Sciatic nerve (tissue), 2 donors: ENCODE measurements around the gene TMEM51. TPM values are rescaled to one million over a fixed set of nuclear protein-coding genes. Genes with fewer than 3 reads are reported as not detected.

ENCODE experiments used
- ATAC-seq: fragments of 200-7000 bp; cut with Tn5 transposase; one replicate; pipeline ENCODE4 v1.9.1; 2020; ENCODE audit warnings: mild to moderate bottlenecking, moderate library complexity
- DNase-seq: peaks from one replicate; pipeline ENCODE4 v3.0.0-alpha.2; 2020; ENCODE audit warnings: low spot score
- intact Hi-C: fragments of 100-400 bp; cut with DNase I; formaldehyde crosslinking; loops from one replicate; pipeline ENCODE4 v1.14.2; 2022
- total RNA-seq: library from RNA; stranded (reverse); fragmentation: NEBNext Ultra II Directional; extraction: Animal tissue kit (Norgen Biotek cat#: 25700); gene quantifications from one replicate; pipeline ENCODE4 v1.2.1, GENCODE V29; 2021
- donor health status: DM: no; HTN: no; CAD: no.
- donor health status: DM: no; HTN: no; CAD: no.

TMEM51 gene
- total RNA-seq, 1 donor from 2014 or later = 17.3 TPM

- intact Hi-C loops = no loop called here
- no peak for ATAC-seq
- no peak for DNase-seq
Observed at GRCh38 chr1:15206418-15207030, 53.0 kb downstream of the TMEM51 start.

DNA sequence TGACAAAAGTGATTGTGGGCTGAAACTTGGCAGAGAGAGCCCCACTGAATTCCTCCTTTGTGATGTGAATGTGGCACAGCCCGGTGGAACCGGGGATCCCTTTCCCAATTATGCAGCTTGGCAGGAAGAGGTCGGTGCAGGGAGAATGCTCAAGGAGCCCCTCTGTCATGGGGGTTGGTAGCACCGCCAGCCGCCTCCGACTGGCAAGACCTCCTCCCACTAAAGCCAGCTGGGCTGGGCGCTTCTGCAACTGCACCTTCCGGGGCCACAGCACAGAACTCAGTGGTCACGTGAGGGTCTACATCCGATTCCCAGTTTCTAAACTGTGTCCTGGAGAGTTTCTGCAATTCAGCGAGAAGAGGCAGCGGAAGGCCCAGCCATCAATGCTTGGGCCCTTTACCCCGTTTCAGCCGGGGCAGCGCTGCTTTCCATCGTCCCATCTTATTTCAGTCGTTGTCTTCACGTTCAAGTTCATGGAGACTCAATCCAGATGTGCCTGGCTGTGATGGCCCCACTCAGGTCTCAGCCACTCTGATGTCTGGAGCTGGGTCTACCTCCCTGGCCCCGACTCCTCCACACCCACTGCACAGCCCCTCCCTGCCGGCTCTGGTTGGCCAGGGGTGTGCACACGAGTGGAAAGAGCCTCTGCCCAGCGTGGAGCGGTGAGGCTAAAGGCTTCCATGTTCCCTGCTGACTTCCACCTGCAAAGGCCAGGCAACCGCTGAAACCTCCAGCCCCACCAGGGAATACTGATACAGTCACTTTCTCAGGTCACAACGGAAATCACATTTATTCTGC, 53.7 kb downstream of the TMEM51 start:
- ATAC-seq = no peak
- intact Hi-C loops = no loop called here
- no peak for DNase-seq

DNA sequence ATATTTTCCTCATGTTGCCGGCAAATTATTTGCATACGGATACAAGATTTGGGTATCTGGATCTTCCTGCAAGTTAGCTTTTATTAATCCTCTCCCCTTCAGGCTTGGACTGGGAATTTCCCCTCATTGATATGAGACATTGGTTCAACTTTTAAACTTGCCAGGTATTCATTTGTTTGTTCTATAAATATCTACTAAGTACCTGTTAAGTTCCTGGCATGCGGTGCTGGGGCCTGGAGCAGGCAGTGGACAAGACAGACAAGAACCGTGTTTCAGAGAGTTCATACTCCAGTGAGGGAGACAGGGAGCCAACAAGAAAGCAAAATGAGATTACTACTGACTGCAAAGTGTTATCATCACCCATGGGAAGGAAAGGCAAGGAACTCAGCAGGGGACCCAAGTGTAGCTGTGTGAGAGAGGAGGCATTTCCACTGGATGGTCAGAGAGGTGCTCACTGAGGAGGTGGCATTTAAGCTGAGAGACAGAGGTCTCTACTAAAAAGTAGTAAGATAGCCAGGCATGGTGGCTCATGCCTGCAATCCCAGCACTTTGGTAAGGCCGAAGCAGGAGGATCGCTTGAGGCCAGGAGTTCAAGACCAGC, 54.4 kb downstream of the TMEM51 start:
- ATAC-seq (no peak), DNase-seq (peak; percentile 44)
- intact Hi-C loops = no loop called here

GRCh38 chr1:15210651-15211375, 57.3 kb downstream of the TMEM51 start:
- intact Hi-C loops = no loop called here
- ATAC-seq = no peak
- DNase-seq = no peak

DNA sequence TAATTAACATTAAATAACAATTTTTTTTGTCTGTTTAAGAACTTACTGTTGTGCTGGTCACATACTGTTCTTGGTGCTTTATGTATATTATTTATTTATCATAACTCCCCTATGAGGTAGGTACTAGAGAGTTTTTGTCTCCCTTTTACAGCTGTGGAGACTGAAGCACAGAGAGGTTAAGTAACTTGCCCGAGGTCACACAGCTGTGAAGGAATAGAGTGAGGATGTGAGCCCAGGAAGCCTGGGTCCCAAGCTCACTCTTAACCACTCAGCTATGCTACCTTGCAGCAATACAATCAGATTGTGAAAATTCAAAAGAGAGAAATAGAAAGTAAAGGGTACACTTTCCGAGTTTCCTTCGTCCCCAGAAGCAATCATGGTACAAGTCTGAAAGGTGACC, 57.9 kb downstream of the TMEM51 start:
- no peak for DNase-seq
- intact Hi-C loops = no loop called here
- no peak for ATAC-seq

DNA sequence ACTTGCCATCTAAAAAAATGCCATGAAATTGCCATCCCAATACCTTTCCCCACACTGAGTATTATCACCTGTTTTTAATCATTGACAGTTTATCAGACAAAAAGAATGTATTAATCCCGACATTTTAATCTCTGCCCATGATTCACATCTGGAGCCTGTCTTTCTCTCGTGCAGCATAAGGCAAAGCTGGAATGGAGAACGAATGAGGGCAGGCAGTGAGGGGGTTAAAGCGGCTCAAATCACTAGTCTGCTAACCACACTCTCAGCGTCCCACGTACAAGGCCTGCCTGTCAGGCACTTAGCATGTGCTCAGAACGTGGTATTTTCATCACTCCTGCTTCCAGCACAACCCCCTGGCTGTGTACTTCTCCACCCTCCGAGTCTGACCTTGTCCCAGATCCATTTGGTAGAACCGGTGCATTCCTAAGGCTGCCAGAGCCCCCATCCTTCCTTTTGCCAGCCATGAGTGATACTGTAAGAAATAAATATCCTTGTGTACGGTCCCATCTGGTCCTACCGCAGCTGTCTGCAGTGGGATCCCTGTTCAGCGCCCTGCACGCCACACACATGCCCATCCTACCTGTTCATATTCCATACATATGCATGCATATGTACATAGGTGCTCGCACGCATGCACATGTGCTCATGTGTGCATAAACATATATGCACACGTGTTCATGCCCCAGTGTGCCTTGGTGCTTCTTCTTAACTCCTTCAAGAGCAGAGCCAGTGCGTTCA, 58.8 kb downstream of the TMEM51 start:
- intact Hi-C loops = no loop called here
- no peak for ATAC-seq
- DNase-seq = peak; percentile 49

DNA sequence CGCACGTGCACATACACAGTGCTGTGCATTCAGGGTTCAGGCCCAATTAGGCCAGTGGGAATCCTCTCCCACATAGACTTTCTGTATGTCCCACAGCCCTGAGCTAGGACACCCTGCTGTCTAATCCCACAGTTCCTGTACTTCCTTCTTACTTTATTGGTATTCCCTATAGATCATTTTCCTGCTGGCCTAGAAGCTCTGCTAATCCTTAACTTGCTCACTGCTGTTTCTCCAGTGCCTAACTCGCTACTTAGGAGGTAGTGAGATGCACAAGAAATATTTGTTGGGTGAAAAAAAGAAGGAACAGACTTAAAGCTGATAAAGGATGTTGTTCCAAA, 59.4 kb downstream of the TMEM51 start:
- ATAC-seq (no peak), DNase-seq (no peak)
- intact Hi-C loops = no loop called here

GRCh38 chr1:15213341-15213821, 59.8 kb downstream of the TMEM51 start:
- ATAC-seq = no peak
- no peak for DNase-seq
- intact Hi-C loops = no loop called here

DNA sequence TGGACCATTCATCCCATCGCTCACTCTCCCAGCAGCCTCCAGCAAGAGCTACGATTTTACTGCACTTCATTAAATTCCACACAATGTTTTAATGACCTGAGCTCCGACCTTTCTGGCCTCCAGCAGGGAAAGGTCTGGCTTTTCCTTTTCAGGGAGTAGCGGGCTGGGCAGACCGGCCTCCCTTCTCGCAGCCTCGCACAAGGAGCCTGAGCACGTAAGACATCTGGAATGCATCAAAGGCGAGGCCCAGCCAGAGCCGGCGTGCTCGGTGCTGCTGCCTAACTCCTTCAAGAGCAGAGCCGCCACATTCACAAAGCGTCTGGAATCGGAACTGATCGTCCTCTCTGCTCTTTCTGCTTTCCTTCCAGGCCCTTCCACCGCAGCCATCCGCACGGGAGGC, 61.0 kb downstream of the TMEM51 start:
- DNase-seq (peak; percentile 82), ATAC-seq (peak; percentile 97)

GRCh38 chr1:15215116-15215515, 61.6 kb downstream of the TMEM51 start:
- intact Hi-C loops = no loop called here
- DNase-seq (peak; percentile 60), ATAC-seq (peak; percentile 14)

More for the DNA sequence above, 61.0 kb downstream of the TMEM51 start:
- intact Hi-C loops = no loop called here

- ATAC-seq (no peak), DNase-seq (no peak)
- intact Hi-C loops = no loop called here
Observed at GRCh38 chr1:15217654-15218053, 64.1 kb downstream of the TMEM51 start.

- DNase-seq = peak; percentile 43
- intact Hi-C loops = no loop called here
Observed at GRCh38 chr1:15218287-15219279, 65.0 kb downstream of the TMEM51 start.

DNA sequence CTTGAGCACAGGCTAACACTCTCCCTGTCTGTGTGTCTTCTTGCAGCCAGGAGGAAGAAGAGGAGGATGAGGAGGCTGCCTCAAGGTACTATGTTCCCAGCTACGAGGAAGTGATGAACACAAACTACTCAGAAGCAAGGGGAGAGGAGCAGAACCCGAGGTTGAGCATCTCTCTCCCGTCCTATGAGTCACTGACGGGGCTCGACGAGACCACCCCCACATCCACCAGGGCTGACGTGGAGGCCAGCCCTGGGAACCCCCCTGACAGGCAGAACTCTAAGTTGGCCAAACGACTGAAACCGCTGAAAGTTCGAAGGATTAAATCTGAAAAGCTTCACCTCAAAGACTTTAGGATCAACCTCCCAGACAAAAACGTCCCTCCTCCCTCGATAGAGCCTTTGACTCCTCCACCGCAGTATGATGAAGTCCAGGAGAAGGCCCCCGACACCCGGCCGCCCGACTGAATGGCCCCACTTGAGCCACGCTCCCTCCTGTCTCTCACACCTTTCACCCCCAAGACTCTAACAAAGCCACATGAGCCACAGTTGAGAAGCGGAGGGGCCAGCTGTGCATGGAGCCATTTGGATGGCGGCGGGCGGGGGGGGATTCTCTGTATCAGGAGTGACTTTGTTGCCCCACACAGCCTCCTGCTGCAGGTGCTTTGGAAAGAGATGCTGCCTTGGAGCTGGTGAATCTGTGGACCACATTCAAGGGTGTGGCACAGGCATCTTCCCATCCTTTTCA, 65.9 kb downstream of the TMEM51 start:
- intact Hi-C loops = no loop called here
- ATAC-seq (no peak), DNase-seq (peak; percentile 46)

More at GRCh38 chr1:15218287-15219279, 65.0 kb downstream of the TMEM51 start:
- no peak for ATAC-seq

DNA sequence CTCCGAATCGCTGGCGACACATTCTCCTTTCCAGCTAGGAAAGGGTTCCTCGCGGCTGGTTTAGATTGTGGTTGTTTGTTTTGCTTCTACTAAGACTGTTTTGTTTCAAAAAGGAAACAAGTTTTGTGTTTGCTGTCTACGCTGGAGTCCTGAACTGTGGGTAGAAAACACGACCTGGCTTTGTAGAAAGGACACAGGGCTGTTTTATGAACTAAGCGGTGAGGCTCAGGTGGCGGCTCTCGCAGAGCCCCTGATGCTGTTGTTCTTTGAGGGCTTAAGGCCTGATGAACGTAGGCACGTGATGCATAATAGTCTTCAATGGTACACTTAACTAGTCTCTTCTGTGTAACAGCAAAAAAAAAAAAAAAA, 66.5 kb downstream of the TMEM51 start:
- DNase-seq = peak; percentile 6
- intact Hi-C loops = no loop called here
- ATAC-seq = no peak

DNA sequence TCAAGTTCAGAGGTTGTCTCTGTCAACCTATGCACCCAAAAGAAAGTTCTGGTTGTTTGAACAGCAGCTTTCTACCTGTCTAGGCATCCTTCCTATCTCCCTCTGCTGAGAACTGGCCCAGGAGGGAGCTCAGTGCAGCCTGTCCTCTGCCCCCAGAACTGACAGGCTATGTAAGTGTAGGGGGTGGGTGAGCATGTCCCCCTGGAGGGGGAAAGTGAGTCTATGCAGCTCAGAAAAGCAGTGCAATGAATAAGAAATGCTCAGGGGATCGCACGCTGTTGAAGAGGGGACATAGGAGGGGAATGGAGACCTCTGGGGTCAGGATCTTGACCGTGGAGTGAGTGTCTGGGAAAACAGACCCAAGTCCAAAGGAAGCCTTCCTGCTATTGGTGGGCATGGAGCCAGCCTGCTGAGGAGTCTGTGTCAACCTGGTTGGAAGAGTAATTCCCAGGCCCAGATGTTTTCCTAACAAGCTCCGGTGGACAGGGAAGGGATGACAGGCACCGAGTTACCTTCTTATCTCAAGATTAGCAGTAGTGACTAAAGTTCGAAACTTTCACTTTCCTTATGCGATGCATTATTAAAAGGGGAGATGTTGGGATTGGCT, 67.4 kb downstream of the TMEM51 start:
- DNase-seq (peak; percentile 52), ATAC-seq (no peak)
- intact Hi-C loops = no loop called here

GRCh38 chr1:15222653-15223303, 69.2 kb downstream of the TMEM51 start:
- ATAC-seq (no peak), DNase-seq (peak; percentile 30)
- intact Hi-C loops = no loop called here
